Muscle layer of colon (tissue), 2 donors: ENCODE data around the gene FCGR2B.
"Not testable (repeated sequence)": the region's sequence is repeated elsewhere in the genome, so short reads cannot be mapped to it uniquely, and the experiment has no call there.

Source experiments
- H3K27ac ChIP-seq: one replicate; pipeline ENCODE4 v1.7.0; 2013; ENCODE audit warnings: low read depth, mild to moderate bottlenecking, low read length, moderate library complexity
- H3K27me3 ChIP-seq, 2 donors: one replicate each; pipeline ENCODE4 v1.7.0; 2013; ENCODE audit warnings: low read length in 2 of 2, mild to moderate bottlenecking in 2 of 2; ENCODE audit not compliant: insufficient read depth in 2 of 2, control insufficient read depth in 1 of 2
- H3K36me3 ChIP-seq: one replicate; pipeline ENCODE4 v1.7.0; 2013; ENCODE audit warnings: mild to moderate bottlenecking, low read length; ENCODE audit not compliant: insufficient read depth
- H3K4me1 ChIP-seq: one replicate; pipeline ENCODE4 v1.7.0; 2013; ENCODE audit warnings: mild to moderate bottlenecking, low read length; ENCODE audit not compliant: insufficient read depth
- H3K4me3 ChIP-seq, 2 donors: one replicate each; pipeline ENCODE4 v1.7.0; 2013; ENCODE audit warnings: low read length in 2 of 2, low read depth in 1 of 2, mild to moderate bottlenecking in 1 of 2, moderate library complexity in 1 of 2
- H3K9ac ChIP-seq: one replicate; pipeline ENCODE4 v1.7.0; 2013; ENCODE audit warnings: low read length
- H3K9me3 ChIP-seq: one replicate; pipeline ENCODE4 v1.7.0; 2013; ENCODE audit warnings: mild to moderate bottlenecking, low read length
- donor health status: abdominal sarcoma.
- donor health status: Adenocarcinoma of cecum.

The FCGR2B gene

GRCh38 chr1:161710560-161710959 lies 47.6 kb downstream of the FCGR2B start:
- H3K4me1 ChIP-seq: no peaks in the 10 kb centered on the region
- no peak overlapping the region for H3K4me3 ChIP-seq
- H3K9me3 ChIP-seq: no peaks in the 10 kb centered on the region
- no peak overlapping the region for H3K9ac ChIP-seq
- H3K27ac ChIP-seq: no peak overlapping the region
- no peaks in the 10 kb centered on the region for H3K36me3 ChIP-seq
- H3K27me3 ChIP-seq: peaks cover 0 to 6% of the 10 kb centered on the region in 2 donors

- H3K27ac ChIP-seq: no peak overlapping the region
- H3K9ac ChIP-seq: no peak overlapping the region
- no peaks in the 10 kb centered on the region for H3K36me3 ChIP-seq
- no peaks in the 10 kb centered on the region for H3K27me3 ChIP-seq
- no peak overlapping the region for H3K4me3 ChIP-seq
- H3K9me3 ChIP-seq: no peaks in the 10 kb centered on the region
- H3K4me1 ChIP-seq: no peaks in the 10 kb centered on the region
Measured at GRCh38 chr1:161718559-161719324, 55.8 kb downstream of the FCGR2B start.

GRCh38 chr1:161719325-161719611 lies 56.3 kb downstream of the FCGR2B start:
- H3K27ac ChIP-seq: no peak overlapping the region
- H3K9ac ChIP-seq: no peak overlapping the region
- no peaks in the 10 kb centered on the region for H3K27me3 ChIP-seq
- H3K4me3 ChIP-seq: no peak overlapping the region
- no peaks in the 10 kb centered on the region for H3K9me3 ChIP-seq
- no peaks in the 10 kb centered on the region for H3K4me1 ChIP-seq
- H3K36me3 ChIP-seq: no peaks in the 10 kb centered on the region

- Histone ChIP-seq H3K9me3 (no peaks in the 10 kb centered on the region), H3K36me3 (no peaks in the 10 kb centered on the region), H3K27ac (no peak overlapping the region), H3K27me3 (no peaks in the 10 kb centered on the region), H3K9ac (no peak overlapping the region), H3K4me1 (peaks cover under 1% of the 10 kb centered on the region), H3K4me3 (no peak overlapping the region)
Measured at GRCh38 chr1:161720422-161720821, 57.5 kb downstream of the FCGR2B start.

- Histone ChIP-seq H3K27me3 (no peaks in the 10 kb centered on the region), H3K4me1 (peaks cover 5% of the 10 kb centered on the region), H3K4me3 (no peak within 1 kb of the TSS), H3K9ac (no peak within 1 kb of the TSS), H3K9me3 (no peaks in the 10 kb centered on the region), H3K27ac (no peak within 1 kb of the TSS), H3K36me3 (no peaks in the 10 kb centered on the region)
Measured at GRCh38 chr1:161720956-161721737, 58.2 kb downstream of the FCGR2B start, which contains the start of gene FCRLB. Gene FCRLB (plus strand): TSS chr1:161721544. CDS start chr1:161722673, 1,129 bp downstream.

DNA sequence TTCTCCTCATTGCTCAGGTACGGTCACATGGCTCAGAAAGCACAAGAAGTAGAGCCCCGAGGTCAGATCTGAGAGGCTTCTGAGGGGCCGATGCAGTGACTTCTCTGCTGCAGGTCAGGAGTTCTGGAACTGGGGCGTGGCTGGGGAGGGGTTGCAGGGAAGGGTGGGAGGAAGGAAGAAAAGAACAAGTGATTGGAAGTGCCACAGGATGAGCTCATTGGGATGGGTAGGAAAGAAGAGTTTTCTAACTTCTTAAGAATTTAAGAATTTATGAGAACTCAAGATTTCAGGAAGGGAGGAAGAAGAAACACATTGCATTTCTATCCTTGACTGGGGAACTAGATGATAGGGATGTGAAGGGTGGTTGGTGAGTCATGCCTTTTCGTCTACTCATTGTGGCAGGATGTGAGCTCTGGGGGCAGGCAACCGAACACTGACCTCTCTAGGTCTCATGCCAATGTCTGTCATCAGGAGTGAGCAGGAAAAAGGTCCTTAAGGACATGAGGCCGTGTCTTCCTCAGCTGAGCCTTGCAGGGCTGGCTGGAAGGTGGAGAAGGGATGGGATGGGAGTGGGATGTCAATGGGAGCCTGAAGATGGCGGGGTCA lies 58.9 kb downstream of the FCGR2B start:
- Histone ChIP-seq H3K4me3 (no peak overlapping the region), H3K36me3 (no peaks in the 10 kb centered on the region), H3K9ac (no peak overlapping the region), H3K9me3 (no peaks in the 10 kb centered on the region), H3K4me1 (peaks cover 5% of the 10 kb centered on the region), H3K27me3 (no peaks in the 10 kb centered on the region), H3K27ac (no peak overlapping the region)

GRCh38 chr1:161722406-161722805 lies 59.5 kb downstream of the FCGR2B start:
- no peak overlapping the region for H3K4me3 ChIP-seq
- H3K27ac ChIP-seq: no peak overlapping the region
- H3K9ac ChIP-seq: no peak overlapping the region
- no peaks in the 10 kb centered on the region for H3K27me3 ChIP-seq
- no peaks in the 10 kb centered on the region for H3K9me3 ChIP-seq
- peaks cover 5% of the 10 kb centered on the region for H3K4me1 ChIP-seq
- no peaks in the 10 kb centered on the region for H3K36me3 ChIP-seq

DNA sequence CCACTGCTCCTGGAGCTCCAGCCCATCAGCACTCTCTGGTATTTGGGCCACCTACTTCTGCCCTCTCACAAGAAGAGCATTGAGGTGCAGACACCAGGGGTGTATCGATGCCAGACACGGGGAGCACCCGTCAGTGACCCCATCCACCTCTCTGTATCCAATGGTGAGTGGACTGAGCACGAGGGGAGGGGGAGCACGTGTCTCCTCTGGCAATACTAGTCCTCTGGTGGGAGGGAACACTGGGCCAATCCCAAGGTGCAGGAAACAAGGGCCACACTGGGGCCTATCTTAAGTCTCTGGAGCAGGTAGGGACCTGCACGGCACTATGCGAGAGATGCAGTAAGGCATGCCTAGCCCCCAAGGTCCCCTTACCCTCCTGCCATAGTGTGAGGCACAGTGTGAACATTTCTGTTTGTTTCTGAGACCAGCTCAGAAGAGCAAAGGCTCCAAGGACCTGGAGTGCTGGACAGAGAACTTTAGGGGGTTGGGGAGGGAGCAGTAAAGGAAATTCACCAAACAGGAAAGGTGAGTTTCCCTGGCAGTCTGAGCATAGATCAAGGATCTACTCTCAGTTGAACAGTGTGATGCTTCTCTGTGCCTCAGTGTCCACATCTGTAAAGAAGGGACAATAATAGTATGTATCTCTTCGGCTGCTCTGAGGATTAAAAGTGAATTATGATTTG lies 60.7 kb downstream of the FCGR2B start:
- Histone ChIP-seq H3K27ac (no peak overlapping the region), H3K9me3 (no peaks in the 10 kb centered on the region), H3K27me3 (no peaks in the 10 kb centered on the region), H3K36me3 (no peaks in the 10 kb centered on the region), H3K4me1 (peaks cover 5% of the 10 kb centered on the region), H3K4me3 (no peak overlapping the region), H3K9ac (no peak overlapping the region)

DNA sequence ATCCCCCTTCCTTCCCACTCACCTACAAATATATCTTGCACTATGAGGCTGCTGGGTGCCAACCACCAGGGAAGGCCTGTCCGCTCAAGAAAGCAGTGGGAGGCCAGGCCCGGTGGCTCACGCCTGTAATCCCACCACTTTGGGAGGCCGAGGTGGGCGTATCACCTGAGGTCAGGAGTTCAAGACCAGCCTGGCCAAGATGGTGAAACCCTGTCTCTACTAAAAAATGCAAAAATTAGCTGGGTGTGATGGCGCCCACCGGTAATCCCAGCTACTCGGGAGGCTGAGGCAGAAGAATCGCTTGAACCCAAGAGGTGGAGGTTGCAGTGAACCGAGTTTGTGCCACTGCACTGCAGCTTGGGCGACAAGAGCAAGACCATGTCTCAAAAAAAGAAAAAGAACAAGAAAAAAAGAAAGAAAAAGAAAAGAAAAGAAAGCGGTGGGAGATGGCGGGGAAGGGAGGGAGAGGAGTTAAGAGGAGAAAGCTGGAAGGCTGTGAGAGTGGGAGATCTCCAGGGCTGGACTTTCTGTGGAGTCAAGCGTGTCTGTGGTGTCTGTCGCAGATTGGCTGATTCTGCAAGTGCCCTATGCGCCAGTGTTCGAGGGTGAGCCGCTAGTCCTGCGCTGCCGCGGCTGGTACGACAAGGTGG lies 62.4 kb downstream of the FCGR2B start:
- not testable (repeated sequence) for H3K27me3 ChIP-seq, H3K36me3 ChIP-seq, H3K9me3 ChIP-seq, H3K27ac ChIP-seq, H3K4me1 ChIP-seq
- Histone ChIP-seq H3K9ac (peak overlapping the region; percentile 27), H3K4me3 (peak overlapping the region; percentile 79 to 95)

DNA sequence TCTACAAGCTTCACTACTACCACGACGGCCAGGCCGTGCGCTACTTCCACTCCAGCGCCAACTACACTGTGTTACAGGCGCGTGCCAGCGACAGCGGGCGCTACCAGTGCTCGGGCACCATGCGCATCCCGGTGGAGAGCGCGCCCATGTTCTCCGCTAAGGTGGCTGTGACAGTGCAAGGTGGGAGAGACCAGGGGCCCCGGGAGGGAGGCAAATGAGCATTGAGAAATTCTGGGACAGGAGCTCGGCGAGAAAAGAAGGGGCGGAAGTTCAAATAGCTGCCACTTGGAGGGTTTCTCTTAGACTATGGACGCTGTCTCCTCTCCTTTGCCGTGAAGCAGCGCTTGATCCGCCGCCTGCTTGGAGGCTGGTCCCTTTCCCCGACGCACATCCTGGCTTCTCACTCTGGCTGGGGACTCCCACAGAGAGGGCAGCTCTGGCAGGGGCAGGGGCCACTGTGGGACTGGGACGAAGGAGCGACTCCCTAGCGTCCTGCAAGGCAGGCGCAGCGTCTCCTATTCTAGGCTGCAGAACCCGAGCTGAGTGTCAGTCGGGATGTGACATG lies 63.0 kb downstream of the FCGR2B start:
- Histone ChIP-seq H3K4me3 (peak overlapping the region; percentile 79 to 95), H3K9ac (peak overlapping the region; percentile 27), H3K4me1 (peaks cover 5% of the 10 kb centered on the region), H3K9me3 (no peaks in the 10 kb centered on the region), H3K27ac (peak overlapping the region; percentile 57), H3K27me3 (no peaks in the 10 kb centered on the region), H3K36me3 (no peaks in the 10 kb centered on the region)
